Spleen (tissue), 7 donors: ENCODE measurements around the gene TOR4A.

Experiments
- CTCF ChIP-seq, 11 experiments: fragments of 200-600 bp in 7 of 11; fragments of 450-650 bp in 4 of 11; sonication (generic) in 4 of 11; IDR thresholded peaks in 8 of 11; conservative IDR thresholded peaks in 3 of 11; 1 replicate in 7 of 11; 2 replicates in 4 of 11; pipeline versions ENCODE4 v1.4.0 to v1.8.0; 2016 to 2021; ENCODE audit warnings: antibody characterized with exemption in 11 of 11, inconsistent platforms in 4 of 11, mild to moderate bottlenecking in 1 of 11
- POLR2A ChIP-seq, 3 donors: fragments of 450-650 bp; IDR thresholded peaks; one replicate each; pipeline ENCODE4 v1.5.1; 2017; ENCODE audit warnings: antibody characterized with exemption in 3 of 3, mild to moderate bottlenecking in 1 of 3
- POLR2AphosphoS5 ChIP-seq, 3 donors: sonication (generic); formaldehyde crosslinking; IDR thresholded peaks; one replicate each; pipeline ENCODE4 v1.5.1; 2017; ENCODE audit warnings: antibody characterized with exemption in 3 of 3
- donor health status: DM: no; HTN: no; CAD: no; lungs with moderate emphysema.
- donor health status: DM: no; HTN: no; CAD: no.
- donor health status: DM: no; HTN: no; CAD: no.

GRCh38 chr9:137265496-137266161, 11.9 kb upstream of the TOR4A start:
- no peak for TF ChIP-seq CTCF (IDR thresholded peaks at IDR 0.05 in 8 of 11, conservative IDR thresholded peaks at IDR 0.05 in 3 of 11)
- no peak for TF ChIP-seq POLR2A (IDR thresholded peaks at IDR 0.05)
- TF ChIP-seq POLR2AphosphoS5 (IDR thresholded peaks at IDR 0.05): peak in 1 of 3 donors; percentile 34
